Activated CD8-positive, alpha-beta memory T cell treated with anti-CD3 and anti-CD28 coated beads, Interleukin-2, amount 50 U/mL, for 48 hours (primary cell): ENCODE results near the gene ASZ1.
"Not testable (repeated sequence)": the region's sequence is repeated elsewhere in the genome, so short reads cannot be mapped to it uniquely, and the experiment has no call there.

ENCODE experiments used
- DNase-seq: peaks from one replicate; pipeline ENCODE4 v3.0.0-alpha.2; 2020

Gene ASZ1, protein sequence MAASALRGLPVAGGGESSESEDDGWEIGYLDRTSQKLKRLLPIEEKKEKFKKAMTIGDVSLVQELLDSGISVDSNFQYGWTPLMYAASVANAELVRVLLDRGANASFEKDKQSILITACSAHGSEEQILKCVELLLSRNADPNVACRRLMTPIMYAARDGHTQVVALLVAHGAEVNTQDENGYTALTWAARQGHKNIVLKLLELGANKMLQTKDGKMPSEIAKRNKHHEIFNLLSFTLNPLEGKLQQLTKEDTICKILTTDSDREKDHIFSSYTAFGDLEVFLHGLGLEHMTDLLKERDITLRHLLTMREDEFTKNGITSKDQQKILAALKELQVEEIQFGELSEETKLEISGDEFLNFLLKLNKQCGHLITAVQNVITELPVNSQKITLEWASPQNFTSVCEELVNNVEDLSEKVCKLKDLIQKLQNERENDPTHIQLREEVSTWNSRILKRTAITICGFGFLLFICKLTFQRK

DNA sequence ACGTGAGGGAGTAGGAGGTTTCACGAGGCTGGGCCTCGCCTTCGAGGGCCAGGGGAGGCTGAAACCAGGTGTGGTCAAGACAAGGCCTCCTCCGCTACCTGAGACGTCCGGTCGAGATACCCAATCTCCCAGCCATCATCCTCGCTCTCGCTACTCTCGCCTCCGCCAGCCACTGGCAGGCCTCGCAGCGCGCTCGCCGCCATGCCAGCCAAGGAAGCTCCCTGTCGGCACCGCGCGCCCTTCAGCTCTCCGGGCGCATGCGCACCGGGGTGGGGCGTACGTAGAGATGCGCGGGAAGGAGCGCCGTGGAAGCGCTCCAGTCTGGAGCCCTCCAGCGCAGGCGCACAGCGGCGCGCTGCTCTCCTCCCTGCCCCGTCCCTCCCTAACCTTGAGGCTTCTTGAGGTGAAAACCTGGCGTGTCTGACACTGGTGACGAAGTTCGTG is at the start of gene ASZ1:
Gene ASZ1, minus strand, starts transcription at position 236 of the 444 bp plus-strand sequence. Its CDS starts 33 bp downstream, at position 203.
- DNase-seq = no peak

DNA sequence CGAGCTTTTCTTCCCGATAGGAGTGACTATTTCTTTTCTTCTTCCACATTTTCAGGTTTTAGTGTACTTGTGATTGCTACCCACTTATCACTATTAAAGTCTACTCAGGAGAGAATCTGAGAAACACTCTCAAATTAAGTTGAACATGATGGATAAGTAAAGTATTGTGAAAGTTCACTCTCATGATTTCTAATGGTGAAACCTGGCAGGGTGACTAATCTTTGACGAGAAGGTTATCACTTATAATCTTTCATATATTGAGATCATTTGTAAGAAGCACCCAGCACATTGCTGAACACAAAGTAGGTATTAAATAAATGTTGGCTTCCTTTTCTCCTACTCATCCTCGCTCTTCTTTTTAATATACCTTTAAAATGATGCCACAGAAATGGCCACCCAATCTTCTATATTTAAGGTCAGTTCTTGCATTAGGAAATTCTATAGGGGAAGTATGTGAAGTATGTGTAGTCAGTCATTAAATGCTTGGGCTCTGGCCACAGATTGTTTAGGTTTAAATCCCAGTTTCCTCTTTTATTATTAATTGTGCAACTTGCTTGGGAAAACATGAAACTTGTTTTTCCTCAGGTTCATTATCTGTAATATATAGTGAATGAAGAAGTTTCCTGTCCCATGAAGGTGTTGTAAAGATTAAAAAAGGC is 49.4 kb upstream of the ASZ1 start:
- DNase-seq = no peak

DNA sequence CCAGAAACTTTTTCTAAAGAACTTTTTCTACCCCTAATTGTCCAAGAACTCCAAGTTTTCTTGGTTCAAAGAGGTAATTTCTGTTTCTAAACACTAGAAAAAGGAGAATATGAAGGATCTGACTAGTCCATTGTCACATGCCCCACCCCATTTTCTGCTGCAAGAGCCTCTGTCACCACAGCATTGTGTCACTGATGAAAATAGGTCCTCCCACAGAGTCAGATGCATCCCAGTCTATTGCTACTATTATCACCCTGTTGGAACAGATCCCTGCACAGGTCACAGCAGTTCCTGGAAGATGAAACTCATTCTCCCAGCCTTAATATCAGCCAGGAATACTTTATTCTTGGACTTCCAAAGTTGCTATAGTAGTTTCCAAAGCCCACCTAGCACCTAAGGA is 45.0 kb upstream of the ASZ1 start:
- no peak for DNase-seq

DNA sequence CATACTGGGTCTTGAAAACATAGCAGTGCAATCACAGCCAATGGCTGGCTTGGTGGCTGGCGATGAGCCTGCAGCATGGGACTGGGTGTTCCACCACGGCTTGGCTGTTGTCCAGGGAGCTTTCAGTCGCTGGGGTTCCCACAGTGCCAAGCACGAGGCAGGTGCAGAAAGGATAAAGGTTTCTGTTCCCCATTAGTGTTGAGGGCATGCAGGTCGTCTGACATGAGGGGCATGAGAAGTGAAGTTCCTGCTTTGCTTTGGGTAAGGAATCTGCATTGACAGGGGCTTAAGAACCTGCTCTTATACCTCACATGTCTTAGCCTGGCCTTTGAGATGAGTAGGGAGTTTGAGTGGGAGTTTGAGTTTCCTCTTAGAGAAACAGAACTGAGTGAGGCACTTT is 43.5 kb upstream of the ASZ1 start:
- no peak for DNase-seq

DNA sequence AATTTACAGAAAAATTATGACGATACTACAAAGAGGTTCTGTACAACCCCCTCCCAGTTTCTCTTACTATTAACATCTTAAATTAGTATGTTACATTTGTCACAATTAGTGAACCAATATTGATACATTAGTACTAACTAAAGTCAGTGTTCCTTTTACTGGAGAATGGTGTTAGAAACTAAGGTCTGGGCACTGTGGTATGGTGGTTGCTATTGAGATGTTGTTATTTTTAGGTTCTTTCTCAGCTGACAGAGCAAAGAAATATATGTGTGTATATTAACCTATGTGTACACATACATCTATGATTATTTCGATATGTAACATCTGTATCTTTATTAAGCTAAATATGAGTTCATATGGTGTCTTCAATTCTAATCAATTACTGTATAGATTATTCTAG is 40.9 kb upstream of the ASZ1 start:
- no peak for DNase-seq

DNA sequence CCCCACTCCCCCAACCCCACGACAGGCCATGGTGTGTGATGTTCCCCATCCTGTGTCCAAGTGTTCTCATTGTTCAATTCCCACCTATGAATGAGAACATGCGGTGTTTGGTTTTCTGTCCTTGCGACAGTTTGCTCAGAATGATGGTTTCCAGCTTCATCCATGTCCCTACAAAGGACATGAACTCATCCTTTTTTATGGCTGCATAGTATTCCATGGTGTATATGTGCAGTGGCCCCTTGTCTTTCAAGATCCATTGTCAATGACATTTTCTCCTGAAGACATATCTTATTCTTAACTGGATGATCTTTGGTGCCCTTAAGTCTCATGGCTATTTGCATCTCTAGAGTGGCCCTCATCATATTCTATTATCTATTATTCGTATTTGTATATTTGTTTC is 33.5 kb upstream of the ASZ1 start:
- DNase-seq = not testable (repeated sequence)

DNA sequence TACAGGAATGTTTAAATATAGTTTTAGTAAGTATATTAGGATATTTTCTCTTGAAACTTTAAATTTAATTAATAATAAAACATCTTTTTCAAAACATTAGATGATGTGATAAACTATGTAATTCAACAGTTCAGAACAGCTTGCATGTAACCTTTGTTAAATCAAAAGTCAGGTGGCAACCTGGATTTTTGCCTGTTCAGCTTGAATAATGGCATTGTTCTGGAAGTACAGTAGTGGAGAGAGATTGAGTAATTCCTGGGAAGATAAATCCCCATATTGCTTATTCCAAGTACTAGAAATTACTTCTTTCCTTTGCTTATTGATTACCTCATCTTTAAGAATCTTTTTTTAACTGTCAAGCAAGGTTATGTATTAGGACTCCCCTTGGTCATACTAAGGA is 32.4 kb upstream of the ASZ1 start:
- no peak for DNase-seq

DNA sequence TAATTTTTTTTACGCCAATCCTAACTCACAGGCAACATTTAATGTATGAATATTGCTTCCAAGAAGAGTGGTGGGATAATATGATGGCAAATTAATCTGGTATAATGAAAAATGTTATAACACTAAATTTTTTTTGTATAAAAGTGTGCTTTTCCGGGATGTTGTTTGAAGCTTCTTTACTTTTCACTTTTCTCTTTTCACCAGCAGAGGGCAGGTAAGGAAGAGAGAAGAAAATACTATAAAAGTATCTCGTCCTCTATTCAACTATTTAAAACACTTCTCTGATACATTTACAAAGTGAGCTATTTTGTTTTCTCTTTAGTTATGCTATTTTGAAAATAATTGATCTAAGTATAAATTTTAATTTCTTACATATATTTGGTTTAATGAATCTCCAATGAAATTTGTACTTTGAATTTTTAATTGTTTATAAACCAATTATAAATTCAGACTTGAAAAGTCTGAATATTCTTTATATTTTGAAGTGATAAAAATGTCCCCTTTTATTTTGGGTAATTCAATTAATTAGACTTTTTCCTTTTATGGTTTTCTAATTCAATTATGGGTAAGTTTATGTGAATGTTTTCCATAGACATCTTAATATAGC is 31.8 kb upstream of the ASZ1 start:
- no peak for DNase-seq

DNA sequence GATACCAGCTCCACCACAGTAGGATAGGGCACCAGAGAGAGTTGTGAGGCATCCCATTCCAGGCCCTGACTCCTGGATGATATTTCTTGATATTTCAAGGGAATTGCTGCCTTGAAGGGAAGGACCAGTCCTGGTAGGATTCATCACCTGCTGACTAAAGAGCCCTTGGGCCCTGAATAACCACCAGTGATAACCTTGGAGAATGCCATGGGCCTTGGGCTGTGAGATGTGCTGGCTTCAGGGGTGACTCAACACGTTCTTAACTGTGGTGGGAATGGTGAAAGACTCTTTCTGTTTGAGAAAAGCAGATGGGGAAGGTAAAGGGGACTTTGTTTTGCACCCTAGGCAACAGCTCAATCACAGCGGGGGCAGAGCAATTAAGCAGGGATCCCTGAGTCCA is 21.4 kb upstream of the ASZ1 start:
- no peak for DNase-seq

DNA sequence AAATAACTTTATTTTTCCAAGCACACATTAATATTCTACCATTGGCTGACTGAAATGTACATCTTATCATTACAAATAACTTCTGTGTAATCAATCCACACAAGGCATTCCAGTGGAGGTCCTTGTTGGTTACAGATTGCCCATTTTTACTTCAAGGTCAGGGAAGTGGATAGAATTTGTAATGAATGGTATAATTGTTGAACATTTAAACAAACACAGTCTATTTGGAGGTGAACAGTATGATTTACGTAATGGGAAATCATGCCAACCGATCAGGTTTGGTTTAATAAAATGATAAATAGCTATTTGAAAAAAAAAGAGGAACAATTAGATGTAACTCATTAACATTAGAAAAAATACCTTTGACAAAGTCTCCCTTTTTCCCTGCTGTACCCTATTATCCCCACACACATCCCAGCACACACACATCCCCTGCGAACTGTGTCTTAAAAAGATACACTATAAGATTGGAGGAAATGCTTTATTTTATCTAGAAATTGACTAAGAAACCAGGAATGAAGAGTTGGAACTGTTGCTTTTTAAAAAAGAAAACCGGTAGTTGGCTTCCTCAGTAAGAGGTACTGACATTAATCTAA is 19.0 kb upstream of the ASZ1 start:
- no peak for DNase-seq

DNA sequence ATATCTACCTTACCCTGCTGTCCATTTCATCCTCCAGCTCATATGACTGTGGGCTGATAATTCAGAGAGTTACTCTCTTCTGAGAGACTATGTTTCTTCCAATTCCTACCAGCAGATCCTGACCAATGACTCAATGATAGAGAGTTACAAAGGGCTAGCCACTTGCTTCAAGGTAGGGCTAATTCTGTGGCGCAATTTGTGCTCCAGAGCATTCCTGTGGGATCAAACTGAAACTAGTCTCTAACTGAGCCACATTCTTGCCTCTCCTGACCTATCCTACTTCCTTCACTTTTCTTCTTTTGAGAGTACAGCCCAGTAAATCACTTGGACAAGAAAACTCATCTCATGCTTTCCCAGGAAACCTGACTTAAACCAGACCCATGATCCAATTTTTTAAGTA is 17.9 kb upstream of the ASZ1 start:
- no peak for DNase-seq

DNA sequence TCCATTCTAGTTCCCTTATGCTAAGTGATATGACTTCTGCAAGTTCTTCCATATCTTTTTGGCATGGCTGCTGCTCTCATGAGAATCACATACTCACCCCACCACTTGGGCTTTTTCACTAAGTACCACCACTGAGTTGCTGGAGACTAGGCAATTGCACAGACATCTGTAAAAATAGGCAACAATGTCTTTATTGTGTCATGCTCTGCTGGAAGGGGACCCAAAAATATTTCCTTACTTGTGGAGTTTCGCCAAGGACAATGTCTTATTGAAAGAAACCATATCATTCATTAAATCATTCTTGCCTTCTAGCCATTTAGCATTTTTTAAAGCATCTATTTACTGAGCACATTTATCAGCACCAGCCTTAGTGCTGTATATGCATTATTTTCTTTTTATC is 17.4 kb upstream of the ASZ1 start:
- DNase-seq = no peak

DNA sequence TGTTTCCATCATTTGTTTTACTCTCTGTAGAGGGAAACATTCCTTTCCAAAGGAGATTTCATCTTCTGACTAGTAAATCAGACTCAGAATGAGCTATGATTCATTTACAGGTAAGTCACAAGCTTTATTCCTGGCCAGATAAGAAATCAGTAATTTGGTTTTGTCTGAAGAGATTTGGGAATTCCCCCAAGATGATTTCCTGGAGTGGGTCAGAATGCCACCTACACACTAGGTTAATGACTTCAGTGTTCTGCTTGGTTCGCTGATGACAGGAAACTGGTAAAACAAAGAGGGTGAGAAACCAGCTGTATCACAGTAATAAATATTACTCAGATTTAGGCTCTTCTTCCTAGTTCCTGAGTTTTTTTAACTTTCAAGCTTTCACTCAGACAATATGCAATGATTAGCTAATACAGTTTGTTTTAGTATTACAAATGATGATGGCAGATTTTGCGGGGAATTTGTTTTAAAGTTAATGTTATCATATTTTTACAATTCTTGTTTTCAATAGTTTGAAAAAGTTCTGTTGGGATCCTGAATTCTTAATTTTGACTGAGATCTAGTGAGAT is 8.3 kb upstream of the ASZ1 start:
- no peak for DNase-seq

DNA sequence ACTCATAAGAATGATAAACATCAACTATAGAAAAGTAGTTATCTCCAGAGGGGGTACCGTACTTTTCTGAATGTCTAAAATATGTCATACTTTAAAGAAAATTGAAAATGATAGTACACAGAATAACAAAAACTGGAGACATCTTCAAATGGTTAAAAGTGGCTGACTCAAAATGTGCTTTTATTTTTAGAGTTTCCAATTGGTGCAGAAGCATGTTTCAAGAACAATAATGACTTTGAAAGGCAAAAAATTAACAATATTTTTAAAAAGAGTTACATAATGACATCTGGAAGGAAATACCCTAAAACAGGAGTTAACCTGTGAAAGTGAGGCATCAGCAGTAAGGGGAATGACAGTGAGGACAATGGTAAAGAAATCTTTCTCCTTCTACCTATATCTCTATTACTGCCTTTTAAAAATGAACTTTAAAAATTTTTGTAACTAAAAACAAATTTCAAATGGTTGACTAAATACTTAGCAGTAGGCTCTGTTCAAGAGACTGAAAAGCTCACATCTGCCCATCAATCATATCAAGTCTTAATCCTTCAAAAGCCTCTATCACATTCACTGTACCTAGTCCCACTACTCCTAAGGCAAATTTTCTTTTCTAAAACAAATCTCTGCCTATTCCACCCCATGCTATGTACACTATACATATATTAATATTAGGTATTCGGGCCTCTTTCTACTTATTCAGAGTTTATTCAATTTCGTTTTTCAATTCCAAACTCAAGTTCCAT is 3.0 kb downstream of the ASZ1 start:
- no peak for DNase-seq

DNA sequence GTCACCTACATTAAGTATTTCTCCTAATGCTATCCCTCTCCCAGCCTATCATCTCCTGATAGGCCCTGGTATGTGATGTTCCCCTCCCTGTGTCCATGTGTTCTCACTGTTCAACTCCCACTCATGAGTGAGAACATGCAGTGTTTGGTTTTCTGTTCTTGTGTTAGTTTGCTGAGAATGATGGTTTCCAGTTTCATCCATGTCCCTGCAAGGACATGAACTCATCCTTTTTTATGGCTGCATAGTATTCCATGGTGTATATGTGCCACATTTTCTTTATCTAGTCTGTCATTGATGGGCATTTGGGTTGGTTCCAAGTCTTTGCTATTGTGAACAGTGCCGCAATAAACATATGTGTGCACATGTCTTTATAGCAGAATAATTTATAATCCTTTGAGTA is 12.7 kb downstream of the ASZ1 start:
- not testable (repeated sequence) for DNase-seq

DNA sequence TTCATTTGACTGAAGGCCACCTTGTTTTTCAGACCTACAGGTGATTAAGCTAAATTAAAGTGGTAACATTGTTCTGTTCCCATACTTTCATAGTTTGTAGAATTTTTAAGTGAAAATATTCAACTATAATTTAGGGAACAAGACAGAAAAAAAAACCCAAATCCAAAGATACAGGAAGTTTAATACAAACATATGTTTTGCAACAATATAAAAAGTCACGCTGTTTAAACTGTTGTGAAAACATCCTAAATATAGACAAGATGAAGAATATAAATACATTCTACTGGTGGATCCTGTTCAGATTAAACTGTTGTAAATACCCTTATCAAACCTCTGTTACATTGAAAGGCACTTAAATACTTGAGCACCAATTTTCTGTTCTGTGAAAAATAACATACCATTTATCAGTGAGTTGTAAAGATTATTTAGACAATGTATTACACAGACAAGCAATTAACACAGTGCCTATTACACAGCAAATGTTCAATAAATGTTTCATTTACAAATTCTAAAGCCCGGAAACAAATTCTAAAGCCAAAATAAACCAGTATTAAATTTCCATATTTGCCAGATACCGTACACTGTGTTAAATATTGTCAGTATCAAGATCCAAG is 14.2 kb downstream of the ASZ1 start:
- no peak for DNase-seq

DNA sequence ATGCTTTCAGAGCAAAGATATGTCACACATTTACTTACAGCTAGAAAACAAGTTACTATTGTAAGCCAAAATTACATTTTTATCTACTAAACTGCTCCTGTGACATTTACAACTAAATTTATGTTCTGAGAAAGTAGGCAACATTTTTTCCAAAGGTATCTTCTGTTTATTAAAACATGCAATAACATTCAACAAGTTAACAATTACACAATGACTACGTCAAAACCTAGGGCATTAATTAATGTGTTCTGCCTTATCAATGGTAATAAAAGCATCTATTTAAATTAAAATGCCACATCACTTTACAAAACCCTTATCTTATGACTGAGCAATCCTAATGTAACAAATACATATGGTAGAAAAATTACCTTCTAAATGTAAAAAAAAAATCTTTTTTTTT is 14.9 kb downstream of the ASZ1 start:
- DNase-seq = no peak

DNA sequence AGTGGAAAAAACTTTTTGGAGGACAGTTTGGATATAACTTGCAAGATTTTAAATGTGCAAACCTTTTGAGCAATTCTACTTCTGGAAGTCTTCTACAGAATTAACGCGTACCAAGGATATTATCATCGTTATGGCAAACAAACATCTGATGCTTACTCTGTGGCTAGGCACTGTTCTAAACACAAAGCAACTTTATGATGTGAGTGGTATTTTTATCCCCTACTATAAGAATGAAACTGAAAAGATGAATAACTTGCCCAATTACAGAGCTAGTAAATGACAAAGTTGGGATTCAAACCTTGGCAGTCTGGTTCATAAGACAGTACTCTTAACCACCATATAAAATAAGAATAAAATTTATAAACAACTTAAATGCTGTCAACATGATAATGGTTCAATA is 15.8 kb downstream of the ASZ1 start:
- DNase-seq = no peak

DNA sequence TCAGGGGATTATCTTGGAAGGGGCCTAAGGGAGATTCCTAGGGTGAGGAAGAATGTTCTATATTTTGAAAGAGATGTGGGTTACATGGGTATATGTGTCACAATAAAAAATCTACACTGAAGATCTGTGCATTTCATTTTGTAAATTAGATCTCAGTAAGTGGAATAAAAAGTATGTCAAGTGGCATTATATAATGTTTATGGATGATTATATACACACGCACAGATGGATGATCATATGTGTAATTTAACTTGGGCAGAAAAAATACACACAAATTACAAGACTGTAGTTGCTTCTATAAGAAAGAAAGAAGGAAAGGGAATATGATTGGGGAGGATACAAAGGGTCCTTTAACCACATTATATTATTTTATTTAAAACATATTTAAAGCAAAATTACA is 18.5 kb downstream of the ASZ1 start:
- DNase-seq = no peak

DNA sequence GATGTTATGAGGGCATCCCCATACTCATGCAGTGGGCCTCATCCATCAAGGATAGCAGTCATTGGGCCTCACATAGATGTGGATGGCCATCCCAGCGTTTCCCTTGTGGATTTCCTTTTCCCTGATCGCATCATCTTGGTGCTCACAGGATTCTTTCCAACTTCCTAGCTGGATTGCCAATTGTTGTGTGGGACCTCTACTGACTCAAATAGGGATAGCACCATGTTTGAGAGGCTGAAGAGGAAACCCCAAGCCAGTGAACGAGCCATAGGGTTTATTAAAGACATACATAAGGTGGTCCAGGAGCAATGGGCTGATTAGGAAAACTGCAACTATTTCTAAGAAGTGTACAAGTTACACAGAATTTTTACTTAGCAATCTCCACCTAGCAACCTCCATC is 21.8 kb downstream of the ASZ1 start:
- DNase-seq = no peak

DNA sequence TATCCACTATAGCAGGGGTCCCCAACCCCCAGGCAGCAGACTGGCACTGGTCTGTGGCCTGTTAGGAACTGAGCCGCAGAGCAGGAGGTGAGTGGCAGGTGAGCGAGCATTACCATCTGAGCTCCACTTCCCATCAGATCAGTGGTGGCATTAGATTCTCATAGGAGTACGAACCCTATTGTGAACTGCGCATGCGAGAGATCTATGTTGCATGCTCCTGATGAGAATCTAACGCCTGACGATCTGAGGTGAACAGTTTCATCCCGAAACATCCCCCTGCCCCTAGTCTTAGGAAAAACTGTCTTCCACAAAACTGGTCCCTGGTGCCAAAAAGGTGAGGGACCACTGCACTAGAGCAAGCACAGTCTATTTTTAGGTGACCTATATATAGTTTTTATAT is 23.6 kb downstream of the ASZ1 start:
- no peak for DNase-seq

DNA sequence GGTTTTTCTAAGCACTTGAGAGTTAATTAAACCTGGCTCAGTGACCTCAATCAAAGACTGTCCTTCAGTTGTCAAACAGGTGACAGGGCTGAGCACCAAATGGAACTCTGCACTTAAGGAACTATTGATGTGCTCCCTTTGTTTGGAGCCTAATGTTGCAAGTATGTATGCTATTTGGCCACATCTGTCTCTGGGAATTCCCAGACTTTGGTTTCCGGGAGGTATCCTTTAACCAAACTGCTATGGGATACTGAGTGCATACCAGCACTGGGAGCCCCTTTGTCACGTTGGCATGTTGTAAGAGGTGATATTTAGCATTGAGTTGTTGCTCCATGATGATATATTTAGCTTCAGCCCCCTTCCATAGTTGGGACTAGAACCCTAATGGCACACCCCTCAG is 25.2 kb downstream of the ASZ1 start:
- DNase-seq = no peak
